Measurements from ENCODE around the gene ARMC3. TPM values are rescaled to one million over a fixed set of nuclear protein-coding genes. Genes with fewer than 3 reads are reported as not detected.
A peak's percentile ranks its signal among the peaks of the same experiment; 100 is the strongest.

Gene ARMC3
- total and polyA plus RNA-seq, 9 of the 15 experiments (the other 6 are each of a cell fraction or from before 2014, with no cell fraction given) = 0.33 to 1.1 (median 0.62) TPM

- TF ChIP-seq ZNF639 (CRISPR knock-in tag; conservative IDR thresholded peaks at IDR 0.05 in 1 of 2, IDR thresholded peaks at IDR 0.05 in 1 of 2) = peak in 1 of 2 experiments; percentile 57; a peak in 1 of 4 replicates
- TF ChIP-seq COPS2 (conservative IDR thresholded peaks at IDR 0.05) = no peak
- TF ChIP-seq KDM2B (CRISPR knock-in tag; IDR thresholded peaks at IDR 0.05) = no peak
- no peak for TF ChIP-seq CHD4 (IDR thresholded peaks at IDR 0.05; ENCODE audit: insufficient read depth, insufficient replicate concordance, low read depth, low read length, poor library complexity, severe bottlenecking)
- no peak for TF ChIP-seq NR2C2 (CRISPR knock-in tag; IDR thresholded peaks at IDR 0.05)
- peak; percentile 81 for TF ChIP-seq NR2C2 (tag; IDR thresholded peaks at IDR 0.05)
- no peak for TF ChIP-seq ZNF586 (CRISPR knock-in tag; conservative IDR thresholded peaks at IDR 0.05)
- no peak for TF ChIP-seq HMG20B (CRISPR knock-in tag; IDR thresholded peaks at IDR 0.05)
- TF ChIP-seq ELF1 (tag; IDR thresholded peaks at IDR 0.05) = no peak
- TF ChIP-seq ZZZ3 (IDR thresholded peaks at IDR 0.05) = no peak
- peak; percentile 44 for TF ChIP-seq CBFA2T3 (IDR thresholded peaks at IDR 0.05)
- no peak for TF ChIP-seq BRCA1 (IDR thresholded peaks at IDR 0.05)
- TF ChIP-seq BRCA1 (CRISPR knock-in tag; IDR thresholded peaks at IDR 0.05) = no peak
- TF ChIP-seq CBX1 (IDR thresholded peaks at IDR 0.05; ENCODE audit: low read depth) = no peak
- peak; percentile 27; the same call in 1 of the 2 replicates for TF ChIP-seq RNF2 (IDR thresholded peaks at IDR 0.05)
- no peak for TF ChIP-seq NFIX (CRISPR knock-in tag; IDR thresholded peaks at IDR 0.05; ENCODE audit: low read depth)
- no peak for TF ChIP-seq KDM4B (IDR thresholded peaks at IDR 0.05; ENCODE audit: borderline replicate concordance in 2 of 2, low read depth in 1 of 2)
- TF ChIP-seq TRIM25 (IDR thresholded peaks at IDR 0.05; ENCODE audit: borderline replicate concordance) = no peak
- no peak for TF ChIP-seq CAMTA2 (CRISPR knock-in tag; conservative IDR thresholded peaks at IDR 0.05)
- 0 out of 2 replicates have a peak, but pooled peaks have one; percentile 60 for TF ChIP-seq FOXP1 (CRISPR knock-in tag; IDR thresholded peaks at IDR 0.05)
- TF ChIP-seq ZKSCAN8 (CRISPR knock-in tag; IDR thresholded peaks at IDR 0.05) = no peak
- TF ChIP-seq BRD9 (IDR thresholded peaks at IDR 0.05; ENCODE audit: low read depth, partially characterized antibody) = no peak
- TF ChIP-seq ZNF592 (IDR thresholded peaks at IDR 0.05) = peak; percentile 75
- no peak for TF ChIP-seq ZNF274 (IDR thresholded peaks at IDR 0.05; ENCODE audit: borderline replicate concordance, low read depth, low read length)
These were observed 124.0 kb downstream of the ARMC3 start (continued) for GRCh38 chr10:23051855-23052331.

Data from K562 (cell line).